ENCODE measurements around the gene SPEG. TPM values are rescaled to one million over a fixed set of nuclear protein-coding genes. Genes with fewer than 3 reads are reported as not detected.
A peak's percentile ranks its signal among the peaks of the same experiment; 100 is the strongest.

The SPEG gene
- total and polyA plus RNA-seq, 2 of the 8 experiments (the other 6 are each of a cell fraction or from before 2014, with no cell fraction given): 19.9 to 32.0 TPM

- no peak overlapping the region for H2BK20ac ChIP-seq (ENCODE audit: low read length)
- H3K56ac ChIP-seq (replicated peaks; ENCODE audit: insufficient read length, low read depth, low read length): no peak overlapping the region
- H4K8ac ChIP-seq (ENCODE audit: extremely low read depth, insufficient read depth, low read length): no peak overlapping the region; the same call in 1 of the 2 replicates
- no peak for TF ChIP-seq EP300 (IDR thresholded peaks at IDR 0.05; ENCODE audit: borderline replicate concordance in 1 of 2, low read depth in 2 of 2, low read length in 2 of 2)
- TF ChIP-seq RBBP5 (IDR thresholded peaks at IDR 0.05; ENCODE audit: borderline replicate concordance, low read depth, low read length): no peak
- TF ChIP-seq YY1 (IDR thresholded peaks at IDR 0.05; ENCODE audit: low read depth, low read length): no peak
- no peak overlapping the region for H4K5ac ChIP-seq (ENCODE audit: insufficient read length, low read depth, low read length)
- no peak overlapping the region for H2BK5ac ChIP-seq (ENCODE audit: low read depth, low read length)
- no peak overlapping the region for H3K4ac ChIP-seq (replicated peaks; ENCODE audit: insufficient read length, low read depth, low read length)
- ChIA-PET POLR2A (ENCODE audit: partially characterized antibody) (interaction anchor here (1.0 kb wide), 1 partner anchor 38 kb away, joined by 3 read pairs; the partner anchor contains the start of gene DNPEP), CTCF (ENCODE audit: partially characterized antibody) (interaction anchor here (7.2 to 88.6 kb wide), 3 partner anchors 21 to 64 kb away, joined by 92 to 7248 read pairs (median 128); partner anchors contain the start of genes ASIC4, CHPF, GMPPA and SPEG)
- H3K27ac ChIP-seq (ENCODE audit: low read depth, low read length): no peak overlapping the region
- H3K14ac ChIP-seq (ENCODE audit: insufficient read length): no peak overlapping the region
- no peak for FAIRE-seq
- H3K23ac ChIP-seq (ENCODE audit: insufficient read length): no peak overlapping the region
- H3K27me3 ChIP-seq (replicated peaks in 1 of 4; ENCODE audit: control insufficient read depth in 3 of 4, extremely low read depth in 1 of 4, insufficient read depth in 3 of 4, low read length in 3 of 4): peaks cover 0 to 10% (median 5%) of the 10 kb centered on the region in 4 experiments; a peak in 2 of 7 replicates
- no peak overlapping the region for H3K9ac ChIP-seq (replicated peaks in 1 of 4; ENCODE audit: extremely low read depth in 1 of 4, low read depth in 3 of 4, low read length in 3 of 4)
- no peaks in the 10 kb centered on the region for H3K79me2 ChIP-seq (ENCODE audit: control insufficient read depth in 1 of 2, insufficient read depth in 2 of 2, low read length in 2 of 2)
- H3K79me1 ChIP-seq (ENCODE audit: low read depth, low read length): no peaks in the 10 kb centered on the region
- H2AK5ac ChIP-seq (ENCODE audit: low read depth, low read length): no peak overlapping the region
- no peak overlapping the region for H3K18ac ChIP-seq (ENCODE audit: extremely low read depth, low read length)
- H4K20me1 ChIP-seq (replicated peaks in 1 of 2; ENCODE audit: control insufficient read depth in 1 of 2, insufficient read depth in 2 of 2, low read length in 2 of 2): peaks cover 0 to 2% of the 10 kb centered on the region in 2 experiments
- 87% methylated on average over 8 of the region's 8 CpGs; no CpG with 5 or more reads in 1 of the 2 experiments for WGBS, 2 experiments (ENCODE audit: extremely low coverage in 1 of 2, insufficient coverage in 1 of 2, insufficient read length in 1 of 2, insufficient replicate concordance in 2 of 2, low coverage in 1 of 2, low lambda C conversion rate in 2 of 2, missing lambda C conversion rate in 1 of 2)
- no peaks in the 10 kb centered on the region for H3K36me3 ChIP-seq (ENCODE audit: control insufficient read depth in 2 of 4, insufficient read depth in 4 of 4, low read length in 3 of 4)
- peak overlapping the region; percentile 40; the same call in 1 of the 2 replicates for H2BK15ac ChIP-seq (ENCODE audit: low read length)
- 0 out of 2 replicates have a peak overlapping the region, but pooled peaks have one; percentile 14 for H2BK12ac ChIP-seq (ENCODE audit: low read depth, low read length)
- H3K4me1 ChIP-seq (replicated peaks in 1 of 4; ENCODE audit: control insufficient read depth in 3 of 4, insufficient read depth in 4 of 4, low read length in 3 of 4): no peaks in the 10 kb centered on the region
- no peak overlapping the region for H3K4me3 ChIP-seq (ENCODE audit: extremely low read depth in 1 of 4, insufficient read depth in 2 of 4, low read depth in 3 of 4, low read length in 4 of 4)
- no peak overlapping the region for H3K4me2 ChIP-seq (ENCODE audit: insufficient read depth in 1 of 2, low read depth in 2 of 2, low read length in 2 of 2)
- DNase-seq (ENCODE audit: low read depth in 1 of 2, low spot score in 2 of 2): no peak
- no peak overlapping the region for H2BK120ac ChIP-seq (replicated peaks; ENCODE audit: low read depth, low read length)
- no peak overlapping the region for H2AFZ ChIP-seq (ENCODE audit: low read length)
- no peaks in the 10 kb centered on the region for H3K9me3 ChIP-seq (ENCODE audit: insufficient read depth in 2 of 2, low read depth in 1 of 2, low read length in 1 of 2)
- no peak overlapping the region for H4K91ac ChIP-seq (replicated peaks; ENCODE audit: insufficient read length, low read length)
- peaks cover 2% of the 10 kb centered on the region; the same call in 1 of the 2 replicates for H3K23me2 ChIP-seq (ENCODE audit: low read depth, low read length)
These were observed 9.2 kb upstream of the SPEG start for GRCh38 chr2:219425238-219426067.
